Right lobe of liver (tissue), 4 donors: ENCODE results near the gene CLINT1.

Source experiments
- CTCF ChIP-seq, 4 donors: fragments of 200-600 bp in 3 of 4; fragments of 450-650 bp in 1 of 4; IDR thresholded peaks; one replicate each; pipeline versions ENCODE4 v1.5.1 to v1.8.0; 2016 to 2022; ENCODE audit warnings: antibody characterized with exemption in 4 of 4, mild to moderate bottlenecking in 2 of 4
- POLR2A ChIP-seq: fragments of 450-650 bp; IDR thresholded peaks from one replicate; pipeline ENCODE4 v1.6.1; 2017; ENCODE audit warnings: antibody characterized with exemption, mild to moderate bottlenecking
- donor health status: DM: no; HTN: no; CAD: no.
- donor health status: DM: no; HTN: no; CAD: no.
- donor health status: DM: no; HTN: yes; CAD: no.

DNA sequence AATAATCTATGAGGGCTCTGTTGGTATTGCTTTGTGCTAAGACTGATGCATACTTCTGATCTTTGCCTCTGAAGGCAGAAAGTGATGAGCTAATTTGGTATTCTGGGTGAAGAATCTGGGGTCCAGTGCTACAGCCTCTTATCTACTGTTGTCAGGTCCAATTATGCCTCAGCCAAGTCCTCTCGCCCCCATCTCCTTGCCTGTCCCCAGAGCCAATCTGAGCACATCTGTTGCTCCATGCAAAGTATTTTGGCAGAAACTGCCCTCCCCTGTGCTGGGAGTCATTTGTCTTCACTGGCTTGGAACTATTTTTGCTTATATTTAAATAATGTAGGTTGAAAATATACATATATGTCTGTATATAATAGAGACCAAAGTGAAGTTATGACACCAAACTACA lies 92.0 kb downstream of the CLINT1 start:
- TF ChIP-seq CTCF (IDR thresholded peaks at IDR 0.05) (no peak), POLR2A (no peak)
